PC-9 (cell line): ENCODE measurements around the gene CHST15.

Source experiments
- CTCF ChIP-seq: fragments of 200-600 bp; sonication (generic); conservative IDR thresholded peaks from 2 replicates; pipeline ENCODE4 v1.6.1; 2017; ENCODE audit warnings: mixed run types, antibody characterized with exemption, mild to moderate bottlenecking, moderate library complexity
- EZH2 ChIP-seq: fragments of 200-600 bp; sonication (generic); IDR thresholded peaks from 2 replicates; pipeline ENCODE4 v1.8.0; 2017; ENCODE audit warnings: antibody characterized with exemption, low read depth

- no peak for TF ChIP-seq CTCF
- no peak for TF ChIP-seq EZH2
Observed at GRCh38 chr10:124086787-124087671, 6.4 kb downstream of the CHST15 start.
